DMS53 treated with DMSO at 0.1 percent for 48 hours (cell line): ENCODE measurements around the gene DENND1A.

Experiments
- DNase-seq: peaks from one replicate; lab custom pipeline; 2025; ENCODE audit not compliant: unreplicated experiment; lab: John Stamatoyannopoulos, UW

Gene DENND1A

GRCh38 chr9:123550797-123551196 is 379.1 kb downstream of the DENND1A start:
- DNase-seq, result no peak

DNA sequence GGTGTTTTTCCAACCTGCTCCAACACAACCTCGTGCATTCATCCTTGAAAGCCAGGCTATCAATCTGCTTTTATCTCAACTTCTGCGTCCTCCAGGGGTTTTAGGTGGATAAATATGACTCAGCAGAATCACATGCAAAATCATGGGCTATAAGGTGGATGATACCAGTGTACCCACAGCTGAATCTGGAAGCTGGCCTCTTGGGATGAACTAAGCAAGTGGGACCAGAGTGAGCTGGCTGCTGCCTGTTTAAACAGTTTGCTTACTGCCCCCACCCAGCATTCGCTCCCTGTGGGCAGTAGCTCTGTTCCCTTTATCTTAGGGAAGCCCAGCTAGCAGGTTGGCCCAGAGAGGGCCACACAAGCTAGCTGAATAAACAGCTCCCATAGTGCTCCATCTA is 379.9 kb downstream of the DENND1A start:
- DNase-seq, result no peak

GRCh38 chr9:123548741-123549545 is 381.0 kb downstream of the DENND1A start:
- DNase-seq, result no peak

DNA sequence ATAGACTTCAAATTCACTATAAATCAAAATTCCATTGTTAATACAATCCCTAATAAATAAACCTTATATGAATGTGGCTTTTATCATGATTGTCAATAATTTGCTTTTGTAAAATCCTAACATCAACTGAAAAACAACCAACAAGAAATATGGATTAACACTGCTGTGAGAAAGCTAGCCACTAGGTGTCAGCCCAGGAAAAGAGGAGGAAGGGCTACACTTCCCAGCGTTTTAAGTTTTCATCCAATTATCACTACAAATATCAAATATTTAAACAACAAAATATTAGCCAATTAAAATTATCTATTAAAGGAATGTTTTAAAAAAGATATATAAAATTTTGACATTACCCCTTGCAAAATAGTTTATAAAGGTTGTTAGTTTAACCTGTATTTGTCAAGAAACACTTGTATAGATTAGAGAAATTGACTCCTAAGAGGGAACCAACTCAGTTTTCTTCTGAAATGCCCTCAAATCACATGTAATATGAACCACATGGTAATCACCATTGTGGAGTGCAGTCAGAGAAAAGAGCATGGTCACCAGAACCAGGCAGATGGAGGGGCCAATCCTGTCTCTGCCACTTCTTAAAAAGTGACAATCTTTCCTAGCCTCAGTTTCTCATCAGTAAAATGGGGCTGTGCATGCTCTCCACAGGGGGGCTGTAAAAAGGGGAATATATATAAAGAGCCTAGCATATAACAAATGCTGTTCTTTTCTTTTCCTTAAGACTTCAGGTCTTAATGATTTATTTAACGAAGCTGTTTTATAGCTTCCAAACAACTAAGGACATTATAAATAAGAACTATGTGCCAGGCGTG is 385.7 kb downstream of the DENND1A start:
- DNase-seq, result peak; percentile 58

- DNase-seq, result no peak
Measured at GRCh38 chr9:123543492-123543891, 386.4 kb downstream of the DENND1A start.

DNA sequence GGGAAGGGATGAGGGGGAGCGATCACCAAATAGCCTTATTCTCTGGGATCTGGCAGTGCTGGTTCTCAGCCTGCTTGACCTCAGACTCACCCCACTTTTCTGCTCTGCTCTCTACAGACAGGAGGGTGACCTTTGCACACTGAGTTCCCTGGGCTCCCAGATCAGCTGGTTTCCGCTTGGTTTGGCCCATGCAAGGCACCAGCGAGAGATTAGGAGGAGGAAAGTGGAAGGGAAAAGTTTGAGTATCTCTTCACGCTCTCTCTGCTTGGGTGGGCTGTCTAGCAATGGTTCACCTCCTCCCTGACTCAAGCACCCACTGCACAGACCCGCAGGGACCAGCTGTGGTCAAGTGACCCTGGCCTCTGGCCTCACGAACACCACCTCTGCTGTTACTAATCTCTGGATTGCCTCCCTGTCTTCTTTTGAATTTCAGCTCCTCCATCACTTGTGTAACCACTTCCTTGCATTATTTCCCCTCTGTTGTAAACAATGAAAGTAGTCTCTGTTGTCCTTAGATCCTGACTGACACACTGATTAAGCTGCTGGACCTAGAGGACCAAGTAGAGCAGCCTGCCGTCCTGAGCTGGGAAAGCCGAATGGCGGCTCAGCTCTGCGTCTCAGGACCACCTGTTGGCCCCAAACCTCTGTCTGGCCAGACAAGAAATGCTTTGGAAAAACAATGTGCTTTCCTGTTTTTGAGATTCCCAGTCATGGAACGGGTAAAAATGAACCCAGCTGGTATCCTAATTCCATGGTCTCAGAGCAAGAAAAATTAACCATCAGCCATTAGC is 387.3 kb downstream of the DENND1A start:
- no peak for DNase-seq

- DNase-seq, result no peak
Measured at GRCh38 chr9:123541411-123541810, 388.5 kb downstream of the DENND1A start.

DNA sequence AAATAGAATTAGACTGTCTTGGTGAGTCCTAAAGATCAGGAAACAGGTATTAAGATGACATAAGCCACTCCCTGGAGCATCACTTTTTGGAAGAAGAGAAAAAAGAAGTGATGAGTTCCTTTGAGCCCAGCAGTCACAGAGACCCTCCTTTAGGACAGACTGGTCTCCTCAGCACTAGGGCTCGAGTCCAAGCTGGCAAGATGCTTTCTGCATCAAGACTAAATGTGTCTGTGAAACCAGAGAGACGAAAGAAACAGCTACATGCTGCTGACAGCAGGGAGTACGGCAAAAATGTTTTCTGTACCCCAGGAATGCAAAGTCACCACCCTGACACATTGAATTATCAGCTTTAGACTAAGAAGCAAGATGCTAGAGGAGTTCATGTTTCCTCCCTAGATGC is 389.5 kb downstream of the DENND1A start:
- DNase-seq, result no peak

DNA sequence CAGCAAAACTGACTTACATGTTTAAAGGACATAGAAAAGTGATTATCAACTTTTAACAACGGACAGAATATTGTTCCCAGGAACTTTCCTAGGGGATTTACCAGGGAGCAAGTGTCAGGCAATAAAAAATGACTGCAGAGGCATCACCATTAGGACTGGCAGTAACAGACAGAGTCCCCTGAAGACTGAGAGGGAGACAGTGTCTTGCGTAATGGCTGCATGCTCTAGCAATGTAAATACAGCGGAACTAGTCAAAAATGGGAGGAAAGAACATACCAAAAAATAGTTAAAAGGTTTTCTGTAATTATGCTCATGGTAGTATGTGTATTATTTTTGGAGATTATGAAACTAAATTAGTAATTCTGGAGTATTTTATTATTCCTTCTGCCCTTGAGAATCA is 392.1 kb downstream of the DENND1A start:
- no peak for DNase-seq

GRCh38 chr9:123536455-123536868 is 393.5 kb downstream of the DENND1A start:
- no peak for DNase-seq

GRCh38 chr9:123534336-123534735 is 395.6 kb downstream of the DENND1A start:
- no peak for DNase-seq

GRCh38 chr9:123530244-123530643 is 399.7 kb downstream of the DENND1A start:
- DNase-seq, result no peak

GRCh38 chr9:123528501-123528900 is 401.4 kb downstream of the DENND1A start:
- no peak for DNase-seq

DNA sequence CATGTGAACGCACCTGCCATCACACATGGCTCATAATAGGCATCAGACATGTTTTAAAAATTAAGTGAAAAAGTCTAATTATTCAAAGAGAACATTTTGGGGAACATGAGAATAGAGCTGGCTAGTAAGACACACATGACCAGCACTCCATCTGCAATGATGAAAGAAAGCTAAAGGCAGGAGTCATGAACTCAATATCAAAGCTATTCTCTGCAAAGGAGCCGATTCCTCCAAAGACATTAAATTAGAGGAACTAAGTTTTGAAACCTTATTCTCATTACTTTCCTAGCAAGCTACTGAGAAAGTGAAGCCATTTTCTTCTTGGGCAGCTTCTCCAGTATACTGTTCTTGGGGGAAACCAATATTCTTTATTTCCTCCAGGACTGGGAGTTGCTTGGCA is 401.9 kb downstream of the DENND1A start:
- DNase-seq, result no peak

GRCh38 chr9:123525957-123526356 is 404.0 kb downstream of the DENND1A start:
- DNase-seq, result no peak

GRCh38 chr9:123525424-123525823 is 404.5 kb downstream of the DENND1A start:
- DNase-seq, result no peak

DNA sequence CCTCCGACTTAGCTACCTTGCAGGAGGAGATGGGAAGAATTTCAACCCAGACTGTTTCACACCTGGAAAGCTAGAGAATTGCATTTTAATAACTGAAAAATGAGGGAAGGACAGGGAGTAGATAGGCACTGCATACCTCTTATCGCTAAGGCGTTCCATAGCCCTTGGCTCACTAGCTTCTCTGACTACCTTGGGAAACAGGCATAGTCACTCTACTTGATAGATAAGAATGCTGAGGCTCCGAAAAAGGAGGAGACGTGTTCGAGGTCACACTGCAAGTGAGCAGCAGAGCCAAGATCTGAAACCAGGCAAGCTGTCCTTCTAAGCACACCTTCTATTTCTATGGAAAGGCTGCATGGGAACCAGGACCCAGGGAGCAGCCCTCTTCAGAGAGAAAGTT is 405.1 kb downstream of the DENND1A start:
- no peak for DNase-seq

DNA sequence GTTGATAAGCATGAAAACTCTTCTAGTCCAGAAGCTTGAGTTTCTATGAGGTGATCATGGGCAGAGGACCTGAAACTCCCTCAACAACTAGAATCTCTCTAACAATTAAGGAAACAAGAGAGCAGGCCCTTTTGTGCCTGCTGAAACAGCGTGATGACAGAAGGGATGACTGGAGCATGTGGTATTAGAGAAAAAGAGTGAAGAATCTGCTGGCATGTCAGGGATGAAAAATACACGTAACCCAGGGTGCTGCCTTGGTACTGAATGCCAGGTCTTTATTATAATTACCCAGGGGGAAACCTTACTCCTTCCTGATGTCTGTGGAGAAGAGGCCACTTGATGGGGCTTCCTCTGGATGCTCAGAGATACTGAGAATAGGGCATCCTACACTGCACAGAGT is 406.1 kb downstream of the DENND1A start:
- DNase-seq, result no peak

- DNase-seq, result no peak
Measured at GRCh38 chr9:123523001-123523400, 406.9 kb downstream of the DENND1A start.

- DNase-seq, result no peak
Measured at GRCh38 chr9:123522251-123522650, 407.7 kb downstream of the DENND1A start.

GRCh38 chr9:123518338-123518737 is 411.6 kb downstream of the DENND1A start:
- DNase-seq, result no peak
